ENCODE measurements around the gene RNF225.
"Not testable (repeated sequence)": the region's sequence is repeated elsewhere in the genome, so short reads cannot be mapped to it uniquely, and the experiment has no call there.

Gene RNF225

GRCh38 chr19:58362272-58362994, 33.0 kb upstream of the RNF225 start, which contains the start of gene ZNF497:
Gene ZNF497, minus strand, starts transcription at chr19:58362751. Its CDS starts 5,116 bp downstream, at chr19:58357635.
- peaks cover 3 to 8% of the 10 kb centered on the region in 2 donors for H3K4me1 ChIP-seq (ENCODE audit: control insufficient read depth in 2 of 2, insufficient read depth in 2 of 2, low read length in 2 of 2)
- peak within 1 kb of the TSS; percentile 91 to 97 for H3K27ac ChIP-seq (ENCODE audit: low read depth in 2 of 2, low read length in 2 of 2)
- H3K27me3 ChIP-seq (ENCODE audit: control insufficient read depth in 2 of 2, insufficient read depth in 2 of 2, low read length in 2 of 2) = no peaks in the 10 kb centered on the region
- H3K9me3 ChIP-seq (ENCODE audit: control insufficient read depth in 2 of 2, low read length in 2 of 2) = no peaks in the 10 kb centered on the region
- H3K36me3 ChIP-seq (ENCODE audit: control insufficient read depth in 2 of 2, insufficient read depth in 2 of 2, low read length in 2 of 2) = no peaks in the 10 kb centered on the region
- H3K9ac ChIP-seq (ENCODE audit: low read depth in 1 of 2, low read length in 2 of 2) = peak within 1 kb of the TSS; percentile 93 to 98
- peak within 1 kb of the TSS; percentile 80 to 97 for H3K4me3 ChIP-seq (ENCODE audit: low read length in 2 of 2)

- no peaks in the 10 kb centered on the region for H3K9me3 ChIP-seq (ENCODE audit: control insufficient read depth in 2 of 2, low read length in 2 of 2)
- no peak overlapping the region for H3K27ac ChIP-seq (ENCODE audit: low read depth in 2 of 2, low read length in 2 of 2)
- H3K9ac ChIP-seq (ENCODE audit: low read depth in 1 of 2, low read length in 2 of 2) = no peak overlapping the region
- H3K4me3 ChIP-seq (ENCODE audit: low read length in 2 of 2) = no peak overlapping the region
- no peaks in the 10 kb centered on the region for H3K36me3 ChIP-seq (ENCODE audit: control insufficient read depth in 2 of 2, insufficient read depth in 2 of 2, low read length in 2 of 2)
- H3K27me3 ChIP-seq (ENCODE audit: control insufficient read depth in 2 of 2, insufficient read depth in 2 of 2, low read length in 2 of 2) = no peaks in the 10 kb centered on the region
- H3K4me1 ChIP-seq (ENCODE audit: control insufficient read depth in 2 of 2, insufficient read depth in 2 of 2, low read length in 2 of 2) = peaks cover 3 to 8% of the 10 kb centered on the region in 2 donors
Observed at GRCh38 chr19:58364146-58364545, 31.3 kb upstream of the RNF225 start.

GRCh38 chr19:58366585-58367430, 28.6 kb upstream of the RNF225 start:
- H3K27ac ChIP-seq (ENCODE audit: low read depth in 2 of 2, low read length in 2 of 2) = no peak overlapping the region

GRCh38 chr19:58367698-58368454, 27.6 kb upstream of the RNF225 start:
- Histone ChIP-seq H3K4me3 (ENCODE audit: low read length in 2 of 2) (no peak overlapping the region), H3K4me1 (ENCODE audit: control insufficient read depth in 2 of 2, insufficient read depth in 2 of 2, low read length in 2 of 2) (no peaks in the 10 kb centered on the region), H3K36me3 (ENCODE audit: control insufficient read depth in 2 of 2, insufficient read depth in 2 of 2, low read length in 2 of 2) (peaks cover 0 to 3% of the 10 kb centered on the region in 2 donors), H3K9me3 (ENCODE audit: control insufficient read depth in 2 of 2, low read length in 2 of 2) (no peaks in the 10 kb centered on the region), H3K27ac (ENCODE audit: low read depth in 2 of 2, low read length in 2 of 2) (no peak overlapping the region), H3K9ac (ENCODE audit: low read depth in 1 of 2, low read length in 2 of 2) (no peak overlapping the region), H3K27me3 (ENCODE audit: control insufficient read depth in 2 of 2, insufficient read depth in 2 of 2, low read length in 2 of 2) (no peaks in the 10 kb centered on the region)

More at GRCh38 chr19:58366585-58367430, 28.6 kb upstream of the RNF225 start:
- no peak overlapping the region for H3K4me3 ChIP-seq (ENCODE audit: low read length in 2 of 2)
- no peaks in the 10 kb centered on the region for H3K9me3 ChIP-seq (ENCODE audit: control insufficient read depth in 2 of 2, low read length in 2 of 2)
- peaks cover 0 to 3% of the 10 kb centered on the region in 2 donors for H3K36me3 ChIP-seq (ENCODE audit: control insufficient read depth in 2 of 2, insufficient read depth in 2 of 2, low read length in 2 of 2)
- H3K4me1 ChIP-seq (ENCODE audit: control insufficient read depth in 2 of 2, insufficient read depth in 2 of 2, low read length in 2 of 2) = peaks cover under 1 to 3% of the 10 kb centered on the region in 2 donors
- H3K27me3 ChIP-seq (ENCODE audit: control insufficient read depth in 2 of 2, insufficient read depth in 2 of 2, low read length in 2 of 2) = no peaks in the 10 kb centered on the region
- no peak overlapping the region for H3K9ac ChIP-seq (ENCODE audit: low read depth in 1 of 2, low read length in 2 of 2)

GRCh38 chr19:58368561-58369360, 26.7 kb upstream of the RNF225 start:
- no peaks in the 10 kb centered on the region for H3K27me3 ChIP-seq (ENCODE audit: control insufficient read depth in 2 of 2, insufficient read depth in 2 of 2, low read length in 2 of 2)
- no peak overlapping the region for H3K27ac ChIP-seq (ENCODE audit: low read depth in 2 of 2, low read length in 2 of 2)
- no peak overlapping the region for H3K4me3 ChIP-seq (ENCODE audit: low read length in 2 of 2)
- no peak overlapping the region for H3K9ac ChIP-seq (ENCODE audit: low read depth in 1 of 2, low read length in 2 of 2)
- no peaks in the 10 kb centered on the region for H3K4me1 ChIP-seq (ENCODE audit: control insufficient read depth in 2 of 2, insufficient read depth in 2 of 2, low read length in 2 of 2)
- peaks cover 0 to 3% of the 10 kb centered on the region in 2 donors for H3K36me3 ChIP-seq (ENCODE audit: control insufficient read depth in 2 of 2, insufficient read depth in 2 of 2, low read length in 2 of 2)
- no peaks in the 10 kb centered on the region for H3K9me3 ChIP-seq (ENCODE audit: control insufficient read depth in 2 of 2, low read length in 2 of 2)

- Histone ChIP-seq H3K27me3 (ENCODE audit: control insufficient read depth in 2 of 2, insufficient read depth in 2 of 2, low read length in 2 of 2) (no peaks in the 10 kb centered on the region), H3K4me3 (ENCODE audit: low read length in 2 of 2) (no peak overlapping the region), H3K9ac (ENCODE audit: low read depth in 1 of 2, low read length in 2 of 2) (no peak overlapping the region), H3K9me3 (ENCODE audit: control insufficient read depth in 2 of 2, low read length in 2 of 2) (no peaks in the 10 kb centered on the region), H3K27ac (ENCODE audit: low read depth in 2 of 2, low read length in 2 of 2) (no peak overlapping the region), H3K4me1 (ENCODE audit: control insufficient read depth in 2 of 2, insufficient read depth in 2 of 2, low read length in 2 of 2) (no peaks in the 10 kb centered on the region), H3K36me3 (ENCODE audit: control insufficient read depth in 2 of 2, insufficient read depth in 2 of 2, low read length in 2 of 2) (peaks cover 0 to 3% of the 10 kb centered on the region in 2 donors)
Observed at GRCh38 chr19:58372311-58373133, 22.9 kb upstream of the RNF225 start.

GRCh38 chr19:58374200-58374599, 21.3 kb upstream of the RNF225 start:
- no peak overlapping the region for H3K27ac ChIP-seq (ENCODE audit: low read depth in 2 of 2, low read length in 2 of 2)
- H3K27me3 ChIP-seq (ENCODE audit: control insufficient read depth in 2 of 2, insufficient read depth in 2 of 2, low read length in 2 of 2) = no peaks in the 10 kb centered on the region
- no peaks in the 10 kb centered on the region for H3K9me3 ChIP-seq (ENCODE audit: control insufficient read depth in 2 of 2, low read length in 2 of 2)
- peaks cover 0 to 3% of the 10 kb centered on the region in 2 donors for H3K36me3 ChIP-seq (ENCODE audit: control insufficient read depth in 2 of 2, insufficient read depth in 2 of 2, low read length in 2 of 2)
- H3K9ac ChIP-seq (ENCODE audit: low read depth in 1 of 2, low read length in 2 of 2) = no peak overlapping the region
- H3K4me1 ChIP-seq (ENCODE audit: control insufficient read depth in 2 of 2, insufficient read depth in 2 of 2, low read length in 2 of 2) = no peaks in the 10 kb centered on the region
- H3K4me3 ChIP-seq (ENCODE audit: low read length in 2 of 2) = no peak overlapping the region

GRCh38 chr19:58376724-58377123, 18.7 kb upstream of the RNF225 start:
- not testable (repeated sequence) for H3K4me3 ChIP-seq (ENCODE audit: low read length in 2 of 2); H3K9ac ChIP-seq (ENCODE audit: low read depth in 1 of 2, low read length in 2 of 2); H3K27me3 ChIP-seq (ENCODE audit: control insufficient read depth in 2 of 2, insufficient read depth in 2 of 2, low read length in 2 of 2); H3K27ac ChIP-seq (ENCODE audit: low read depth in 2 of 2, low read length in 2 of 2); H3K9me3 ChIP-seq (ENCODE audit: control insufficient read depth in 2 of 2, low read length in 2 of 2); H3K36me3 ChIP-seq (ENCODE audit: control insufficient read depth in 2 of 2, insufficient read depth in 2 of 2, low read length in 2 of 2)
- peaks cover 7 to 15% of the 10 kb centered on the region in 2 donors for H3K4me1 ChIP-seq (ENCODE audit: control insufficient read depth in 2 of 2, insufficient read depth in 2 of 2, low read length in 2 of 2)

GRCh38 chr19:58379246-58379645, 16.2 kb upstream of the RNF225 start:
- Histone ChIP-seq H3K4me3 (ENCODE audit: low read length in 2 of 2) (no peak overlapping the region), H3K27me3 (ENCODE audit: control insufficient read depth in 2 of 2, insufficient read depth in 2 of 2, low read length in 2 of 2) (no peaks in the 10 kb centered on the region), H3K9me3 (ENCODE audit: control insufficient read depth in 2 of 2, low read length in 2 of 2) (no peaks in the 10 kb centered on the region), H3K27ac (ENCODE audit: low read depth in 2 of 2, low read length in 2 of 2) (no peak overlapping the region), H3K36me3 (ENCODE audit: control insufficient read depth in 2 of 2, insufficient read depth in 2 of 2, low read length in 2 of 2) (no peaks in the 10 kb centered on the region), H3K9ac (ENCODE audit: low read depth in 1 of 2, low read length in 2 of 2) (no peak overlapping the region), H3K4me1 (ENCODE audit: control insufficient read depth in 2 of 2, insufficient read depth in 2 of 2, low read length in 2 of 2) (peaks cover 13 to 15% of the 10 kb centered on the region in 2 donors)
